Measurements from ENCODE around the gene GNG12.

The GNG12 gene

GRCh38 chr1:67814121-67814772 is 19.0 kb downstream of the GNG12 start:
- no peak for DNase-seq (ENCODE audit: low read depth)

GRCh38 chr1:67812226-67812625 is 21.0 kb downstream of the GNG12 start:
- DNase-seq (ENCODE audit: low read depth), result no peak

- no peak for DNase-seq (ENCODE audit: low read depth)
Observed at GRCh38 chr1:67811781-67812180, 21.5 kb downstream of the GNG12 start.

- no peak for DNase-seq (ENCODE audit: low read depth)
Observed at GRCh38 chr1:67809887-67810286, 23.4 kb downstream of the GNG12 start.

GRCh38 chr1:67807282-67807681 is 26.0 kb downstream of the GNG12 start:
- DNase-seq (ENCODE audit: low read depth), result no peak

- no peak for DNase-seq (ENCODE audit: low read depth)
Observed at GRCh38 chr1:67804710-67805109, 28.6 kb downstream of the GNG12 start.

- DNase-seq (ENCODE audit: low read depth), result peak; percentile 42
Observed at GRCh38 chr1:67803380-67804279, 29.6 kb downstream of the GNG12 start.

- DNase-seq (ENCODE audit: low read depth), result no peak
Observed at GRCh38 chr1:67802565-67802964, 30.7 kb downstream of the GNG12 start.

- no peak for DNase-seq (ENCODE audit: low read depth)
Observed at GRCh38 chr1:67801903-67802302, 31.4 kb downstream of the GNG12 start.

- no peak for DNase-seq (ENCODE audit: low read depth)
Observed at GRCh38 chr1:67795179-67795912, 37.9 kb downstream of the GNG12 start.

- peak; percentile 50 for DNase-seq (ENCODE audit: low read depth)
Observed at GRCh38 chr1:67793562-67793961, 39.7 kb downstream of the GNG12 start.

- DNase-seq (ENCODE audit: low read depth), result no peak
Observed at GRCh38 chr1:67792741-67793458, 40.4 kb downstream of the GNG12 start.

GRCh38 chr1:67792103-67792502 is 41.2 kb downstream of the GNG12 start:
- DNase-seq (ENCODE audit: low read depth), result no peak

GRCh38 chr1:67791686-67792085 is 41.6 kb downstream of the GNG12 start:
- DNase-seq (ENCODE audit: low read depth), result peak; percentile 89

GRCh38 chr1:67791261-67791660 is 42.0 kb downstream of the GNG12 start:
- DNase-seq (ENCODE audit: low read depth), result no peak

- no peak for DNase-seq (ENCODE audit: low read depth)
Observed at GRCh38 chr1:67790201-67790692, 43.0 kb downstream of the GNG12 start.

- no peak for DNase-seq (ENCODE audit: low read depth)
Observed at GRCh38 chr1:67789551-67789950, 43.7 kb downstream of the GNG12 start.

- no peak for DNase-seq (ENCODE audit: low read depth)
Observed at GRCh38 chr1:67788904-67789303, 44.4 kb downstream of the GNG12 start.

- no peak for DNase-seq (ENCODE audit: low read depth)
Observed at GRCh38 chr1:67788238-67788790, 45.0 kb downstream of the GNG12 start.

- no peak for DNase-seq (ENCODE audit: low read depth)
Observed at GRCh38 chr1:67787746-67788145, 45.5 kb downstream of the GNG12 start.
